H9 (cell line): ENCODE measurements around the gene PGGHG. TPM values are rescaled to one million over a fixed set of nuclear protein-coding genes. Genes with fewer than 3 reads are reported as not detected.

ENCODE experiments used
- DNase-seq: peaks from one replicate; pipeline ENCODE4 v3.0.0-alpha.2; 2017
- H2AFZ ChIP-seq: one replicate; pipeline ENCODE4 v1.6.1; 2013; ENCODE audit warnings: mild to moderate bottlenecking, low read length, control low read depth, moderate library complexity
- H2AK5ac ChIP-seq: 2 replicates; pipeline ENCODE4 v1.6.1; 2013; ENCODE audit warnings: low read length, control low read depth, mixed read lengths; ENCODE audit not compliant: insufficient read length
- H2BK120ac ChIP-seq: one replicate; pipeline ENCODE4 v1.6.1; 2013; ENCODE audit warnings: low read depth, mild to moderate bottlenecking, low read length, control low read depth, inconsistent platforms; ENCODE audit not compliant: poor library complexity, severe bottlenecking
- H2BK12ac ChIP-seq: 2 replicates; pipeline ENCODE4 v1.6.1; 2013; ENCODE audit warnings: low read length, control low read depth, mixed read lengths, low read depth; ENCODE audit not compliant: insufficient read length
- H2BK15ac ChIP-seq: 2 replicates; pipeline ENCODE4 v1.6.1; 2013; ENCODE audit warnings: low read depth, low read length, control low read depth
- H2BK20ac ChIP-seq: one replicate; pipeline ENCODE4 v1.6.1; 2013; ENCODE audit warnings: low read depth, mild to moderate bottlenecking, low read length, control low read depth, inconsistent platforms; ENCODE audit not compliant: poor library complexity, severe bottlenecking
- H2BK5ac ChIP-seq: 2 replicates; pipeline ENCODE4 v1.6.1; 2013; ENCODE audit warnings: low read length, control low read depth, mixed read lengths; ENCODE audit not compliant: insufficient read length
- H3K14ac ChIP-seq: 2 replicates; pipeline ENCODE4 v1.6.1; 2013; ENCODE audit warnings: low read length, control low read depth; ENCODE audit not compliant: insufficient read depth
- H3K18ac ChIP-seq: 2 replicates; pipeline ENCODE4 v1.6.1; 2013; ENCODE audit warnings: low read depth, mild to moderate bottlenecking, mixed read lengths, low read length, control low read depth; ENCODE audit not compliant: insufficient read length
- H3K23ac ChIP-seq: 2 replicates; pipeline ENCODE4 v1.6.1; 2013; ENCODE audit warnings: low read length, control low read depth, mixed read lengths, low read depth; ENCODE audit not compliant: insufficient read length
- H3K23me2 ChIP-seq: 2 replicates; pipeline ENCODE4 v1.6.1; 2013; ENCODE audit warnings: low read depth, mild to moderate bottlenecking, mixed read lengths, low read length, control low read depth; ENCODE audit not compliant: insufficient read length, poor library complexity, severe bottlenecking
- H3K27ac ChIP-seq: 2 replicates; pipeline ENCODE4 v1.5.1; 2013; ENCODE audit warnings: low read length, control low read depth, mixed read lengths, low read depth; ENCODE audit not compliant: insufficient read length
- H3K27me3 ChIP-seq: 2 replicates; pipeline ENCODE4 v1.6.1; 2013; ENCODE audit warnings: low read length, control low read depth, inconsistent platforms; ENCODE audit not compliant: insufficient read depth
- H3K4ac ChIP-seq: 2 replicates; pipeline ENCODE4 v1.6.1; 2013; ENCODE audit warnings: low read depth, mild to moderate bottlenecking, control low read depth, inconsistent platforms, low read length, moderate library complexity
- H3K4me1 ChIP-seq: 2 replicates; pipeline ENCODE4 v1.6.1; 2013; ENCODE audit warnings: low read length, control low read depth, inconsistent platforms; ENCODE audit not compliant: insufficient read depth
- H3K4me2 ChIP-seq: 2 replicates; pipeline ENCODE4 v1.6.1; 2013; ENCODE audit warnings: low read length, control low read depth, mixed read lengths; ENCODE audit not compliant: insufficient read length, insufficient read depth
- H3K56ac ChIP-seq: 2 replicates; pipeline ENCODE4 v1.6.1; 2013; ENCODE audit warnings: low read depth, mild to moderate bottlenecking, mixed read lengths, low read length, control low read depth; ENCODE audit not compliant: insufficient read length
- H3K79me1 ChIP-seq: 2 replicates; pipeline ENCODE4 v1.6.1; 2013; ENCODE audit warnings: low read depth, mild to moderate bottlenecking, moderate library complexity, low read length, control low read depth, inconsistent platforms; ENCODE audit not compliant: insufficient read depth, poor library complexity, severe bottlenecking
- H3K79me2 ChIP-seq: 2 replicates; pipeline ENCODE4 v1.6.1; 2013; ENCODE audit warnings: low read length, control low read depth, inconsistent platforms; ENCODE audit not compliant: insufficient read depth
- H3K9ac ChIP-seq: 2 replicates; pipeline ENCODE4 v1.6.1; 2013; ENCODE audit warnings: low read length, control low read depth, mixed read lengths; ENCODE audit not compliant: insufficient read length; ENCODE audit errors: extremely low read depth
- H3K9me3 ChIP-seq: one replicate; pipeline ENCODE4 v1.6.1; 2013; ENCODE audit warnings: low read depth, low read length, inconsistent platforms; ENCODE audit not compliant: control insufficient read depth
- H3T11ph ChIP-seq: one replicate; pipeline ENCODE4 v1.6.1; 2013; ENCODE audit warnings: mild to moderate bottlenecking, low read length, control low read depth, inconsistent platforms
- H4K20me1 ChIP-seq: one replicate; pipeline ENCODE4 v1.6.1; 2013; ENCODE audit not compliant: control insufficient read depth, insufficient read length, insufficient read depth
- H4K5ac ChIP-seq: 2 replicates; pipeline ENCODE4 v1.6.1; 2013; ENCODE audit warnings: low read depth, mild to moderate bottlenecking, mixed read lengths, low read length, control low read depth; ENCODE audit not compliant: insufficient read length
- H4K8ac ChIP-seq: replicated peaks from 2 replicates; pipeline ENCODE4 v1.6.1; 2013; ENCODE audit warnings: low read length, control low read depth, mixed read lengths, low read depth; ENCODE audit not compliant: insufficient read length
- H4K91ac ChIP-seq: 2 replicates; pipeline ENCODE4 v1.6.1; 2013; ENCODE audit warnings: low read depth, mild to moderate bottlenecking, moderate library complexity, mixed read lengths, low read length, control low read depth; ENCODE audit not compliant: insufficient read length
- H3K27ac Mint-ChIP-seq, 3 experiments: 2 replicates in 2 of 3; 3 replicates in 1 of 3; pipeline ENCODE4 v1.8.0; 2020 to 2021; ENCODE audit warnings: mixed read lengths in 3 of 3, mild to moderate bottlenecking in 1 of 3, moderate library complexity in 1 of 3
- H3K27me3 Mint-ChIP-seq: 2 replicates; pipeline ENCODE4 v1.8.0; 2021; ENCODE audit warnings: low read depth, mild to moderate bottlenecking, moderate library complexity, mixed read lengths
- H3K36me3 Mint-ChIP-seq, 3 experiments: 2 replicates in 2 of 3; 3 replicates in 1 of 3; pipeline ENCODE4 v1.8.0; 2020 to 2021; ENCODE audit warnings: low read depth in 3 of 3, mixed read lengths in 3 of 3; ENCODE audit not compliant: insufficient read depth in 1 of 3
- H3K4me1 Mint-ChIP-seq, 2 experiments: 2 replicates each; pipeline ENCODE4 v1.8.0; 2020; ENCODE audit warnings: mixed read lengths in 2 of 2
- H3K4me3 Mint-ChIP-seq, 2 experiments: 2 replicates in 1 of 2; 3 replicates in 1 of 2; pipeline ENCODE4 v1.8.0; 2020 to 2021; ENCODE audit warnings: mild to moderate bottlenecking in 2 of 2, mixed read lengths in 2 of 2, moderate library complexity in 1 of 2
- H3K9me3 Mint-ChIP-seq, 2 experiments: 2 replicates in 1 of 2; 3 replicates in 1 of 2; pipeline ENCODE4 v1.8.0; 2020; ENCODE audit warnings: mild to moderate bottlenecking in 2 of 2, mixed read lengths in 2 of 2, moderate library complexity in 1 of 2
- WGBS: extraction: QIAGEN DNeasy Blood & Tissue Kit; methylation state at CpG from one replicate; pipeline ENCODE4 v1.1.7; 2013; ENCODE audit warnings: missing lambda C conversion rate, low lambda C conversion rate, mixed read lengths; ENCODE audit not compliant: insufficient read length; ENCODE audit errors: extremely low coverage; 5-methylcytosine and 5-hydroxymethylcytosine counted together
- total RNA-seq: library from RNA; stranded (reverse); gene quantifications from 2 replicates; pipeline ENCODE4 v1.2.1, GENCODE V29; 2021
- TF ChIP-seq, protein P1 (sequence below): fragments of 200-600 bp; sonication (generic); conservative IDR thresholded peaks from 3 replicates; pipeline ENCODE4 v1.8.0; 2021; ENCODE audit warnings: antibody characterized with exemption, mild to moderate bottlenecking

PGGHG gene
- total RNA-seq, 1 experiment from 2014 or later: 58.3 TPM

DNA sequence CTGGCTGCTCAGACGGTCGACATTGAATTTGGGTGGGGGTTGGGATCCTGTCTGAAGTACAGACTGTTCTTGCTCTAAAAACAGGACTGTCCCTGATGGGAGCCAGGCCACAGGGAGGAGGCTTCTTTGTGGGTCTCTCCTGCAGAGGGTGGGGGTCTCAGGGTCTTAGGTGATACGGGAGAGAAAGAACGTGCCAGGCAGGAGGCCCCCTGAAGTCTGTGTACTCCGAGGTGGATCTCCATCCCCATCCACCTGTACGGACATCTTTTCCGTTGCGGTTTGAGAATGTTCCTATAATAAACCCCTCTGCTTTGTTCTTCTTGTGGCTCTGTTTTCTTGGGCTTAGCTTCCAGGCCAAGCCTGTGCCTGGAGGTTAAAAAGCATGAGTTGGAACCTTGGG is 36.3 kb upstream of the PGGHG start:
- no peak overlapping the region for H2AFZ ChIP-seq
- no peak overlapping the region for H3K23ac ChIP-seq
- no peak overlapping the region for H2BK120ac ChIP-seq
- H3K4me1 ChIP-seq: no peaks in the 10 kb centered on the region
- H3K79me2 ChIP-seq: no peaks in the 10 kb centered on the region
- no peak overlapping the region for H3T11ph ChIP-seq
- H3K4me3 Mint-ChIP-seq: no peak overlapping the region
- no CpG with 5 or more reads among the region's 8 CpGs for WGBS
- H4K8ac ChIP-seq: no peak overlapping the region
- H3K27me3 ChIP-seq: no peaks in the 10 kb centered on the region
- H3K79me1 ChIP-seq: no peaks in the 10 kb centered on the region
- peaks cover 0 to 5% of the 10 kb centered on the region in 2 experiments; a peak in 2 of 4 replicates for H3K4me1 Mint-ChIP-seq
- no peak overlapping the region for H3K27ac ChIP-seq
- no peak overlapping the region for H3K9ac ChIP-seq
- no peaks in the 10 kb centered on the region for H4K20me1 ChIP-seq
- no peak overlapping the region for H2BK20ac ChIP-seq
- H3K27me3 Mint-ChIP-seq: no peaks in the 10 kb centered on the region; the same call in 1 of the 2 replicates
- no peak overlapping the region for H2AK5ac ChIP-seq
- TF ChIP-seq, protein P1, sequence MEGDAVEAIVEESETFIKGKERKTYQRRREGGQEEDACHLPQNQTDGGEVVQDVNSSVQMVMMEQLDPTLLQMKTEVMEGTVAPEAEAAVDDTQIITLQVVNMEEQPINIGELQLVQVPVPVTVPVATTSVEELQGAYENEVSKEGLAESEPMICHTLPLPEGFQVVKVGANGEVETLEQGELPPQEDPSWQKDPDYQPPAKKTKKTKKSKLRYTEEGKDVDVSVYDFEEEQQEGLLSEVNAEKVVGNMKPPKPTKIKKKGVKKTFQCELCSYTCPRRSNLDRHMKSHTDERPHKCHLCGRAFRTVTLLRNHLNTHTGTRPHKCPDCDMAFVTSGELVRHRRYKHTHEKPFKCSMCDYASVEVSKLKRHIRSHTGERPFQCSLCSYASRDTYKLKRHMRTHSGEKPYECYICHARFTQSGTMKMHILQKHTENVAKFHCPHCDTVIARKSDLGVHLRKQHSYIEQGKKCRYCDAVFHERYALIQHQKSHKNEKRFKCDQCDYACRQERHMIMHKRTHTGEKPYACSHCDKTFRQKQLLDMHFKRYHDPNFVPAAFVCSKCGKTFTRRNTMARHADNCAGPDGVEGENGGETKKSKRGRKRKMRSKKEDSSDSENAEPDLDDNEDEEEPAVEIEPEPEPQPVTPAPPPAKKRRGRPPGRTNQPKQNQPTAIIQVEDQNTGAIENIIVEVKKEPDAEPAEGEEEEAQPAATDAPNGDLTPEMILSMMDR: no peak
- H4K91ac ChIP-seq: no peak overlapping the region
- no peak overlapping the region for H2BK15ac ChIP-seq
- no peak for DNase-seq
- H4K5ac ChIP-seq: no peak overlapping the region
- no peaks in the 10 kb centered on the region for H3K23me2 ChIP-seq
- H2BK12ac ChIP-seq: no peak overlapping the region
- no peak overlapping the region for H3K18ac ChIP-seq
- no peak overlapping the region for H3K4ac ChIP-seq
- no peak overlapping the region for H3K56ac ChIP-seq
- no peak overlapping the region for H3K27ac Mint-ChIP-seq
- no peak overlapping the region for H2BK5ac ChIP-seq
- no peaks in the 10 kb centered on the region for H3K9me3 ChIP-seq
- peaks cover 35 to 52% (median 36%) of the 10 kb centered on the region in 3 experiments for H3K36me3 Mint-ChIP-seq
- H3K9me3 Mint-ChIP-seq: no peaks in the 10 kb centered on the region; a peak in 1 of 5 replicates
- H3K14ac ChIP-seq: no peak overlapping the region
- H3K4me2 ChIP-seq: no peak overlapping the region
